SKM-1 (cell line): Measurements from ENCODE around the gene RFT1.

Experiments used
- DNase-seq: peaks from one replicate; lab custom pipeline; 2025; ENCODE audit not compliant: unreplicated experiment; lab: John Stamatoyannopoulos, UW

The RFT1 gene

DNA sequence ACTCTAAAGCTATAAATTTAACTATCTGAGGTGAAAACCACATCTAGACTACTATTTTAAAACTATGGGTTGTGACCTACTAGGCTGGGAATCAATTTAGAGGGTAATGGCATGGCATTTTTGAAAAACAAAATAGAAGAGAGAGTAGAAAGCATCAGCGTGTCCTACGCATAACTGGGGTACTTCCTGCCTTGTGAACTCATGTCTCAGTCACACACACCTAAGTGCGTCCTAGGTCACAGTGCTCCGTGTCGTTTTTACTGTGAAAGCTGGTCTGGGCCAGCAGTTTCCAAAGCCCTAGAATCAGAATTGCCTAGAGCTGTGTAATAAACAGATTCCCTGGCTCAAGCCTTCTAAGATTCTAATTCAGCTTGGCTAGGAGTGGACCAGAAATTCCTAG, 32.3 kb downstream of the RFT1 start:
- DNase-seq, result no peak

DNA sequence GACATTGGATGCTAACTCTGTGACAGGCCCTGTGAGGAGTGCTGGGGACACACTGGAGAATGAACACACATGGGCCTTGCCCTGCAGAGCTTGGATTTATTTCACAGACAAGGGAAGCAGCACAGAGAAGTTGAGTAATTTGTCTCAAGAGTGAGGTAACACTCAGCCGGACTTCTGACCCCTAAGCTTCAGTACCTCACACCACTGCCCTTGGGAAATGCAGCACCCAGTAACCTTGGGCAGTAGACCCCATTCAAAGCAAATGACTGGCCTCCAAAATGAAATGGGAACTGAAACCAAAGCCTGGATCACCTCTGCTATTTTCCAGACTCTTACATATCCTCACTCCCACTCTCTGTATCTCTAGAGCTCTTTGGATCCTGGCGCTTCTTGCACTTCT, 37.3 kb downstream of the RFT1 start:
- DNase-seq, result no peak

DNA sequence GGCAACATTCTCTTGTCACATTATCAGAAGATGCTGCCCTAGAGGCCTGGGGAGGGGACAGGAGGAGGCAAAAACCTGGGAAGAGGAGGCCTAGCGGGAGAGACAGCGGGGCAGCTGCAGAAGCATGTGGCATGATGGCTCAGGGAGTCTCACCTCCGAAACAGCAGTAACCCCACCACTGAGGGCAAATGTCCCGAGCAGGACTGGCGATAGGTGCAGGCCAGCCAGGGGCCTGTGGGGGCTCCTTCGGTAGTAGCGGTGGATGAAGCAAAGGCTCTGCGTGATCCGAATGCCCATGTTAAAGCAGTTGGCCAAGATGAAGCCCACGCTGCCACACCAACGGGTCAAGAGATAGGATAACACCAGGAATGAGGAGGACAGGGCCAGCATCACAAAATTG, 38.0 kb downstream of the RFT1 start:
- no peak for DNase-seq

DNA sequence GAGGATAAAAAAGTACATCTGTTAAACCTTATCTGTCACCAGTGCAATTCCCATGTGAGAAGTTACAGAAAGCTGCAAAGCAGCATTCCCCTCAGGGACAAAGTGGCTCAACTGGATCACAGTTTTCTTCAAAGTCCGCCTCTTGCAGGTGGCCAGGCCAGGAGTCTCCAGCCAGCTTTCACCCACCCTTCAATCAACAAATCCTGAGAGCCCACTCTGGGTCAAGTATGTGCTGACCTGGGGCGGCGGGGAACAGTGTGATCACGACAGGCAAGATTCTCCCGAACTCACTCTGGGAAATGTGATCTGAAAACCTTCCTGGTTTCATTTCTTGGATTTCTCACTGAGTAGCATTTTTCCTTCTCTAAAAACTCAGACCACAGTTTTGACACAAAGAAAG, 39.2 kb downstream of the RFT1 start:
- no peak for DNase-seq

DNA sequence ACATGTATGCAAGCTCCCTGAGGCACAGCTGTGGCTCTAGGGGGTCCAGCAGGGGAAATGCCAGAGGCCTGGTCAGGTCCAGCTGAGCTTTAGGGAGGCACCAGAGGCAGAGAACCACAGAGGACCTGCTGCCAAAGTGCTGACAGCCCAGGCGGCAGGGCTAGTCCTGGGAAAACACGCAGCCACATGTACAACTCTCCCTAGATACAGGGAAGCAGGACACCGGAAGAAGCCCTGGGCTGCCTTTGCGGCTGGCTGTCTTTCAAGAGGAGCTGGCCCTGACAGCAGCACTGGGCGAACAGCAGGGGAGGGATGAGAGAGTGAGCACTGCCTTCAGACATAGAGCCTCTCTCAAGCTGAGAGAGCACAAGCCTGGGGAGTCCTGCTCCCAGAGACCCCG, 40.7 kb downstream of the RFT1 start:
- no peak for DNase-seq

DNA sequence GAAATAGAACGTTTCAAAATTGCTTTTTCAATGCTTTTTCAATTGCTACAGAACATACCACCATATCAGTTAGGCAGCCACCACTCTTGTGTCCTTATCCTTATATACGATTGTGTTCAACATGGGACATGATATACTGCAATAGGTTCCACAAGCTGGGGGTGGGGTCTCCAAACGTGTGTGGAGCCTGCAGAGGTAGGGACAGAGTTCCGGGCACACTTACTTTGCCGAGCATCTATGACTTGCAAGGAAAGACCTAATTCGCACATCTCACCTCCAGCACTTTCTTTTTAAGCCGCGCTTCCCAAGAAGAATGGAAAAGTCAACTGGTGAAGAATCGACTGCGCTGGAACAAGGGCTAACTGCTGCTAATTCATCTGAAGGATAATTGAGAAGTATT, 44.8 kb downstream of the RFT1 start:
- DNase-seq, result no peak

DNA sequence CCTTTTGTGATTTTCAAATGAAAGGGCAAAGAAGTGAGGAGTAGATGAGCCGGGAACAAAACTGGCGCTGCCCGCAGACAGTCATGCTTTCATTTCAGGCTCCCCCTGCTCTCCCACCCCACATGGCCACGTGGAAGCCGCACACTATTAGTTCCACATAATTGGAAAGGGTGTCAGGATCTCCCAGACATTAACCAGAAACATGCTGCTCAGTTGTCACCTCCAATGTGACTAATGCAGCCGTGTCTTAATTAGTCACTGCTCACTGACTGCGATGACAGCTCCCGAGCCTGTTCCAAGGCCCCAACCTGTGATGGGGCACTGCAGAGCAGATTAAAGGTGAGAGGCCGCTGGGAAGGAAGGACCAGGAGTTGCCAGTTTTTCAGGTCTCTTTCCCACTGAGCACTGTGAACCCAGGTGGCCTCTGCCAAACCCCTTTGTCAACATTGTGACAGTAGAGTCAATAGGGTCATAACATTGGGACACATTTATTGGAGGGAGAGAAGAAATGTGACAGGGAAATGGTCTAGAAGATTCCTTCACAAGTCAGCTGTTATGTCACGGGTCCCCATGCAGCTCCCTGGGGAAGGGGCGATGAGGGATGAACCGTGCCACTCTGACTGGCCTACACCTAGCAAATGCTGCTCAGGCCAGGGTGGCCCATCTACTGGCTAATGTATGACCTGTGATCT, 45.8 kb downstream of the RFT1 start:
- no peak for DNase-seq

DNA sequence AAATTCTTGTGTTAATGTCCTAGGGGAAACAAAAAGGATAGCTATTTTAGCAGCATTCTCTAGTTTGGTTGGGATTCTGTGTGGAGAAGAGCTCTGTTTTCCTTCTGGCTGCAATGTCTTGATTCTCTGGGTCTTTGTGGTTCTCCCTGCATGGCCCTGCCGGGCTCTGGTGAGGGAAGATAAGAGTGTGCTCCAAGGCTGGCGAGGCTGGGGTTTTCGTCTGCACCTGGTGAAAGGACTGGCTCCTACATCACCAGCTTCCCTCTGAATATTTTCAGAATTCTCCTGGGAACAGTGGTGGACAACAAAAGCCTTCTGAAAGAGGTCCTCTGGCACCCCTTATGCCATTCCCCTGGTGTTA, 46.3 kb downstream of the RFT1 start:
- no peak for DNase-seq

DNA sequence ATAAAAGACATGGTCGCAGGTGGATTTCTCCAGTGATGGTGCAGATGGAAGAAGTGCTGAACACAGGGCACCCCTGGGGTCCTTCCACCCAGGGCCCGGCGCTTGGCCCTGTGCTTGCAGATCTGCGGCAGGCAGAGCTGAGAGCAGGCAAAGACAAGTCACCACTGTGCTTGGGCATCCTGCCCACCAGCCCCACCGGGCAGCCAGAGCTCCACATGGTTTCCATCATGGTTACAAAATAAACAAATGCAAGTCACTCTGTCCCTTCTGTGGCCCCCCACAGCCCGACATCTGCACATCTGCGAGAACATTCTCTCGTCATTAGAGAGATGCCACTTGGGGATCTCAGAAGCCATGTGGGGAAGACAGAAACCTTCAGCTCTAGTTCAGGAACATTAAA, 46.7 kb downstream of the RFT1 start:
- no peak for DNase-seq

DNA sequence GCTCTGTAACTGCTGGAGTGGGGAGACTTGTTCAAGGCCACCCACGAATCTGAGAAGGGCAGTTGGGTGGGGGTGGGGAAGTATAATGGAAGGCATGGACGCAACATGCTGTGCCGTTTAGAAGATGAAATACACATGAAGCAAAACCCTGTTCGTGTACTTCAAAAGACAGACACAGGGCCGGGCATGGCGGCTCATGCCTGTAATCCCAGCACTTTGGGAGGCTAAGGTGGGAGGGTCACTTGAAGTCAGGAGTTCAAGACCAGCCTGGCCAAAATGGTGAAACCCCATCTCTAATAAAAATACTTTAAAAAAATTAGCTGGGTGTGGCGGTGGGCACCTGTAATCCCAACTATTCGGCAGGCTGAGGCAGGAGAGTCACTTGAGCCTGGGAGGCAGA, 47.5 kb downstream of the RFT1 start:
- no peak for DNase-seq

DNA sequence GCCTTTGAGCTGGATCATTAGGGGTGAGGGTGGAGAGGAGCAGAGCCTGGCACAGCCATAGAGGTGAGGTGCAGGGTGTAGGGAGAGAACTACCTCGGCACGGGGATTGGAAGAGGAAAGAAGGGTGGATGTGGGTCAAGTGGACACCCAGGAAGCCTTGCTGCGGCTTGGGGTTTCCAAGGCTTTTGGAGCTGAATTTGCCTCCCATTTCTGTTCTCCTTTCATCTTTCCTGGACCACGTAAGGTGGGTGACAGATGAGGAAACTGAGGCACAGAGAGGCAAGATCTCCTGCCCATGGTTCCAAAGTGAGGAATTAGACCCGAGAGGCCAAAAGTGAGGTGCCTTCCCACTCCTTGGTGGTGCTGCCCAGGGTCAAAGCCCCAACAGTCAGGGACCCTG, 48.9 kb downstream of the RFT1 start:
- DNase-seq, result no peak

DNA sequence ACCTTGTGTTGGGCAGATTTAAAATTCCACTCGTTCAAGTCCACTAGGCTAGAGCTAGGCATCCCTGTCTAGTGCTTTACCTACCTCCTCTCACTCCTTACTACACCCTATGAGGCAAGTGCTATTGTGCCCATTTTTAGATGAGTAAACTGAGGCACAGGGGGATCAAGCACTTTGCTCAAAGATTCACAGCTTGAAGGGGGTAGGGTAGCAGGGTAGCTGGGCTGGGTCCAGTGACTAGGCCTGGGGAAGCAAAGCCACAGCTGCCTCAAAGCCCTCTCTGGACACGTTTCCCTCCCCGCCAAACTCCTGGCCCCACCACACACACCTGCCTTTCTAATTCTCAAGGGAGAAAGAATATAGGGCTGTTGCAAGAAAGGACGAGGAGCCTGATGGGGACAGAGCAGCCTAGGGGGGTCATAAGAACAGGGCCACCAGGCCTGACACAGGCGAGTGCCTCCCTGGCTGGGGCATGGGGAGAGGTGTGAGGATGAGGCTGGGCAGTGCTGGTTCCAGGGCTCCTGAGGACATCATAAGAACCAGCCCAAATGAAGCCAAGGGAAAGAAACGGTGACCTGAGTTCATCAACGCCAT, 49.5 kb downstream of the RFT1 start:
- DNase-seq, result no peak

DNA sequence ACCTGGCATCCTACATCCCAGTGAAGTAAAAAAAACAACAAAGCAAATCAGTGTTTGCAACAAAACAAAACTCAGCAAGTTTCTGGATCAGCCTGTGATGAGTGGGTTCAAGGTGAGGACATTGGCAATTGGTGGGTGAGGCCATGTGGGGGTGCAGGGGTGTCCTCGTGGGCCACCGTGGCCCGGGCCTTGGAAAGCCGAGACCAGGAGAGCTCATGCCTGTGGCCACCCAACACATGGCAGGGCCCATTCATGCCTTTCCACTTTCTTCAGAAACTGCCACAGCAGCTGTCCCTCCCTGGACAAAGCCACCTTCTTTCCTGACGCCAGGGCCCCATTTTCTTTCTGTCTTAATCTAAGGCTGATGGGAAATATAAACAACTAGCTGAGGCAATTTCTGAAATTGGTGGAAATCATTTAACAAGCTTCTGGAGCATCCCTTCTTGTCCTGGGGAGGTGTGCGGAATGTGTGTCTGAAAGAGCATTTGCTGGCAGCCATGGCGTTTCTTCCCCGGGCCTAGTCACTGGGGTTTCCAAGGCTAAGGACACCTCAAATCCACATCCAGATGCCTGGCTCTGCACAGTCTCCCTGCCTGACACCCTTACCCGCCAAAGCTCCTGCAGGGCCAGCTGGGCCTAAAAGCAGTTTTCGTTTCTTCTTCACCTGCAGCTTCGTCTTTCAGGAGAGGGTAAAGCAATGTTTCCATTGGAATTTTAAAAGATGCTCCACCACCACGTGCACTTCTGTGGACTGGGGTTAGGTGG, 50.3 kb downstream of the RFT1 start:
- no peak for DNase-seq

DNA sequence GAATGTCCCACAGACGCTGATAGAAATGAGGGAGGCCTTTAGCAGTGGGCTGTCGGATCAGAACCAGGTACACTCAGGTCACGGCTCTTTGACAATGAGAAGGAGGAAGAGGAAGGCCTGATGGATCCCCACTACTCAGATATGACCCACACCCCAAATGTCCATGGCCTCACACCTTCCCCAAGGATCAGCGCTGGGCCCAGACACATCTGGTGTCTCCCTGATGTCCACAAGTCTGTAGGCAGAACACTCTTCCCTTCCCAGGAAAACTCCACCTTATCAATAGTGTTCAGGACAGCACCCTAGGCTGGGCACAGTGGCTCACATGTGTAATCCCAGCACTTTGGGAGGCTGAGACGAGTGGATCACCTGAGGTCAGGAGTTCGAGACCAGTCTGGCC, 51.1 kb downstream of the RFT1 start:
- DNase-seq, result no peak

DNA sequence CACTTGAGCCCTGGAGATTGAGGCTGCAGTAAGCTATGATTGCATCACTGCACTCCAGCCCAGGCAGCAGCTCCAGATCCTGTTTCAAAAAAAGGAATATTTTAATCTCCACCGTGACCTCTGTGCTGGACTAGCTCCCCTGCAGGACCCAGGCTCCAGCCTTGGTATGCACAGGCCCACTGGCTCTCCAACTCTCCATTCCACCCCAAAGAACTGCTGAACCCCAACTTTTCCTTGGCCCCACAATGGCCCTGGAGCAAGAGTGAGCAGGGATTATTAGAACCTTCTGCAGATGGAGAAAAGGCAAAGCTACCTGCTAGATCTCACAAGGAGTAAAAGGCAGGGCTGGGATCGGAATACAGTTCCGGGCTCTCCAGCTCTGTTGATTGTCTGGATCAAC, 51.6 kb downstream of the RFT1 start:
- no peak for DNase-seq

DNA sequence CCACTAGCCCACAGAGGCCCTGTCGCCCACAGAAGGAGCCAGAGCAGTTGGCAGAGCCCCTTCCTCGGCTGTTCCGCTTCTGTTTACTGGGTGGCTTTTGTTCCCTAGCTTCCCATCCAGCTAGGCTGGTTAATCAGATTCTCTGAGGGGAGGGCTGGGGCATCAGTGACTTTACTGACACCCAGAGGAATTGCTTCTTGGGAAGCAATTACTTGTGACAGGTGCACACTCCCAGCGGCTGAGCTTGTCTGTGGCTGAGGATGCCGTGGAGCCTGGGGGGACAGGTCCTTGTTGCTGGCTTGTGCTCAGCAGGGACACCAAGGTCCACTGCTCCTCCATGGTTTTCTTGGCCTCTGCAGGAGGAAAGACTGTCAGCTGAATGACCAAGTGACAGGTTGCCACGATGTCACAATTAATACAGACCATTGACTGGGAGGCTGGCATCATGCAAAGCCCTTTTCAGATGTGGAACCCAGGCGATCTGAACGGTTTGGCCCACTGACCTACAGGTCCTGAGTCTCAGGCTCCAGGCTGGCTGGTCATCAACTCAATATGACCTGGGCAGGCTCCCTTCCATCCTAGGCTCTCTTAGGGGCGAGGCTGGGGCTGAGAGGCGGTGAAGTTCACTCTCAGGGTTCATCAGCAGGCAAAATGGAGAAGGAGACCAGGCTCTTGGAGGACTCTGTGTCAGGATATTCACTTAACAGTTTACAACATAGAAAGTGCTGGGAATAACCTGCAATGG, 52.6 kb downstream of the RFT1 start:
- no peak for DNase-seq

DNA sequence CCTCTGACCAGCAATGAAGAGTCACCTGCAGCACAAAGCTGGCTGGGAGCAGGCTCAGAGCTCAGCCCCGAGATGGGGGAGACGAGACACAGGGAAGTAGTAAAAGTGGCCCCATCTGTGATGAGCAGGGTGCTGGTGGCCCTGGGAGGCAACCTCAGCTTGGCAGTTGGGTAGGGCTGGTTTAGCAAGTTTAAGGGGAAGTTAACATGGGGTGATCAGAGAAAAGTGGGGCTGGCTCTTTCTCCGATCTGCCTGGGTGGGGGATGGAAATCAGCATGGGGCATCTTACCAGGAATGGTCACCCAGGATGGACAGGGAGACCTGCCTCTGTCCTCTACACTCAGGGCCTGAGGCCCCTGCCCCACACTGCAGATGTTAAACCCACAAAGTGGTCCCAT, 54.5 kb downstream of the RFT1 start:
- DNase-seq, result no peak

DNA sequence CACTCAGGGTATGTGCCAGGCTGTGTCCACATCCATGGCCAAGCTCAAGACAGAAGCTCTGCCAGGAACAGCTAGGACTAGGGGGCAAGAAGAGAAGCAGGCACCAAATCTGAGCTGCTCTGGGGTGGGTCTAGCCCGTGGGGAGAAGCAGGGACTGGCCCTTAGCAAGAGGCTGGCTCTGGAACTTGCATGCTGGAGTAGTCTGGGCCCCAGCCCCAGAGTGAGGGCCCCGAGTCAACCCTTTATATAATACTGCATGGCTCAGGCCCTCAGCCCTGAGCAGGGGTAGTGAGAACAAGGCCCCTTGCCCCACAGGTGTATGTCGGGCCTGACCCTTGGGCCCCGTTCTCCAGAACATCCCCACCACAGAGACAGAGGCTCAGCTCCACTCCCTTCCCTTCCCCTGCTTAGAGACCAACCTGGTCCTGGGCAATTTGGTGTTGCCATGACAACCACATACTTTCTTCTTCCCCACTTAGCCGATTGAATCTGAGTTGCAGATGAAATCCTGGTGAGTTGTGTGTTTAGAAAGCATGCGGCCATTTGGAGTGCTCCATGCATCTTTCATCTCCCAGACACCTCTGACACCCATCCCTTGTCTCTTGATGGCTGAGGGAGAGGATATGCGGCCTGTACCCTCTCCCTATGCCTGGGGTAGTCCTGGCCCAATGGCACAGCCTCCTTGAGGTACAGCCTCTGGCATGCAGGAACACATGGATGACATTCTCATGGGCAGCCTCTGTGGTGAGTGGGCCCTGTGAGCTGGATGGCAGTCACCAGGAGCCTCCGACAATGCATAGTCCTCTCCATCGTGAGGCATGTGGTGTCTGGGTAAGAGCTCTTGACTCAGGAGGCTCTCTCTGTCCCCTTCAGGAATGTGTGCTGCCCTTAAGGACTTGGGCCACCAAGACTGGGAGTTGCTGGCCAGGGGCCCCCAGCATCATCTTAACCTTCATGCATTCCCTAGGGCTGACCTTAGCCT, 55.2 kb downstream of the RFT1 start:
- no peak for DNase-seq

DNA sequence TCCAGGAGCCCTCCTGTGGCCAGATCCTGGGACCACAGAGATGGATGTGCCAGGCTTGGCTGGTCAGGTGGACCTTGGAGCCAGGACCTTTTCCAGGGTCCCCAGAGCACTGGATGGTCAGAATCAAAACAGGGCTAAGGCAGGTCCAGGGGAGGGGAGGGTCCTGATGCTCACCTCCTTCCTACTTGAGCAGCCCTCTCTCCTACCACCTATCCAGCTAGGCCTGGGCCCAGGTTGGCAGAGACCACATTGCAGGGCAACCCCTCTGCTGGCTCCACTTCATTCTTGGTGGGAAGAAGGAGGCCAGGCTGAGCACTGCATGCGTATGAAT, 55.9 kb downstream of the RFT1 start:
- no peak for DNase-seq

DNA sequence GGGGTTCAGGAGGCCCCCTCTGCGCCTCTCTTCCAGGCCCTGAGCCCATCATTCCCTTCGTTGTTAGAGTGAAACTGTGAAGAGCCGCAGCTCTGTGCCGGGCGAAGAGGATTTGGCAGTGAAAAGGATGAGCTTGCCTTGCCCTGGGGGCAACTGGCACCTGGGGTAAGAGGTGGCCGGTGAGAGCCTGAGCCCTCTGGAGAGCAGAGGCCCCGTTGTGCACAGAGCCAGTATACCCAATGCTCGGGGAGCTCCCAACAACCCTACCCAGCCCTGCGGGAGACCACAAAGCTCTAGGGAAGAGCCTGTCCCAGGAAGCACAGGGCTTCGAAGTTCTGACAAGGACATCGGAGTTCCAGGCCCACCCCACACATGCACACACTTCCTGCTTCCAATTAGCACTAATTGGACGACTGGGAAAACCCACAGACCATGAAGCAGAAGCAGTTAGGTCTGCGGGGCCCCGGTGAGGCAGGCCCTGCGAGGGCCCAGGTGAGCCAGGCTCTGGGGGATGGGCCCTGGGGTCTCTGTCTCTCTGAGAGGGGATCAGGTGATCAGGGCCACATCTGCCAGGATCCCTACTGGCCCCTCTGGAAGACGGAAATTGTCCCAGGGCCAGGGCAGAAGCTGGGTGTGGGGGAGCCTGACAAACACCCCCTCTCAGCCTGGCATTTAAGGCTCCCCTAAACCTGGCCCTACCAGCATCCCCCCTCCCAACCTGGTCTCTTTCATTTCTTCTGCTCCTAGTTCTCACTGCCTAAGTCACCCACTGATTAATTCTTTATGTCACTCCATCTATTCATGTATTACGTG, 56.5 kb downstream of the RFT1 start:
- no peak for DNase-seq
